ENCODE measurements around the gene ACVR1C. TPM values are rescaled to one million over a fixed set of nuclear protein-coding genes. Genes with fewer than 3 reads are reported as not detected.

The ACVR1C gene
- total RNA-seq, 1 donor from 2014 or later = 0.20 TPM

- no peak overlapping the region for H3K4me3 Mint-ChIP-seq
- H3K4me1 Mint-ChIP-seq = peaks cover 41% of the 10 kb centered on the region
- CTCF ChIA-PET = interaction anchor here (1.5 to 3.0 kb wide), 4 partner anchors 10 to 177 kb away, joined by 3 to 12 read pairs (median 6); no protein-coding TSS in a partner anchor
- no peak overlapping the region for H3K27ac Mint-ChIP-seq
- ATAC-seq (ENCODE audit: low read depth) (no peak), DNase-seq (no peak)
- no peaks in the 10 kb centered on the region for H3K36me3 Mint-ChIP-seq (ENCODE audit: low read depth)
- no peak for TF ChIP-seq CTCF (IDR thresholded peaks at IDR 0.05)
- H3K9me3 Mint-ChIP-seq = peaks cover 18% of the 10 kb centered on the region
- POLR2A ChIA-PET = interaction anchor here (1.1 kb wide), 1 partner anchor 12 kb away, joined by 3 read pairs; no protein-coding TSS in a partner anchor
- intact Hi-C loops (cut with micrococcal nuclease) = no loop called here
- H3K27me3 Mint-ChIP-seq = peaks cover 2% of the 10 kb centered on the region
Observed at GRCh38 chr2:157504623-157505022, 124.0 kb downstream of the ACVR1C start.

GRCh38 chr2:157501026-157501425 is 127.6 kb downstream of the ACVR1C start:
- DNase-seq = no peak
- Mint-ChIP-seq H3K4me3 (no peak overlapping the region), H3K27me3 (no peaks in the 10 kb centered on the region), H3K4me1 (peaks cover 36% of the 10 kb centered on the region), H3K36me3 (ENCODE audit: low read depth) (no peaks in the 10 kb centered on the region), H3K27ac (peak overlapping the region; percentile 72), H3K9me3 (peaks cover 15% of the 10 kb centered on the region)
- CTCF ChIA-PET = interaction anchor here (0.7 kb wide), 1 partner anchor 199 kb away, joined by 3 read pairs; no protein-coding TSS in a partner anchor
- intact Hi-C loops (cut with micrococcal nuclease) = no loop called here
- POLR2A ChIA-PET = interaction anchor here (0.6 to 1.0 kb wide), 2 partner anchors 57 to 1260 kb away, joined by 3 to 6 read pairs; partner anchors contain the start of gene CYTIP
- TF ChIP-seq CTCF (IDR thresholded peaks at IDR 0.05) = no peak
- ATAC-seq (ENCODE audit: low read depth) = peak; percentile 34

- intact Hi-C loops (cut with micrococcal nuclease) = no loop called here
- peaks cover 36% of the 10 kb centered on the region for H3K4me1 Mint-ChIP-seq
- no peaks in the 10 kb centered on the region for H3K27me3 Mint-ChIP-seq
- H3K36me3 Mint-ChIP-seq (ENCODE audit: low read depth) = no peaks in the 10 kb centered on the region
- DNase-seq = no peak
- CTCF ChIA-PET = no interaction called here
- no peak overlapping the region for H3K4me3 Mint-ChIP-seq
- H3K9me3 Mint-ChIP-seq = peaks cover 10% of the 10 kb centered on the region
- TF ChIP-seq CTCF (IDR thresholded peaks at IDR 0.05) = no peak
- H3K27ac Mint-ChIP-seq = no peak overlapping the region
- ATAC-seq (ENCODE audit: low read depth) = no peak
- POLR2A ChIA-PET = interaction anchor here (1.0 kb wide), 1 partner anchor 57 kb away, joined by 6 read pairs; the partner anchor contains the start of gene CYTIP
Observed at GRCh38 chr2:157500334-157500733, 128.3 kb downstream of the ACVR1C start.

GRCh38 chr2:157498483-157498882 is 130.2 kb downstream of the ACVR1C start:
- H3K4me3 Mint-ChIP-seq = no peak overlapping the region

More at GRCh38 chr2:157498483-157498882, 130.2 kb downstream of the ACVR1C start:
- DNase-seq = no peak
- intact Hi-C loops (cut with micrococcal nuclease) = loop anchor here (10.0 kb wide), 1 partner anchor 696 kb away; no protein-coding TSS in a partner anchor
- H3K4me1 Mint-ChIP-seq = peaks cover 34% of the 10 kb centered on the region
- no peak for TF ChIP-seq CTCF (IDR thresholded peaks at IDR 0.05)
- H3K27me3 Mint-ChIP-seq = no peaks in the 10 kb centered on the region
- POLR2A ChIA-PET = no interaction called here
- no peak overlapping the region for H3K27ac Mint-ChIP-seq
- no peaks in the 10 kb centered on the region for H3K36me3 Mint-ChIP-seq (ENCODE audit: low read depth)
- CTCF ChIA-PET = interaction anchor here (0.5 to 2.4 kb wide), 5 partner anchors 99 to 401 kb away, joined by 3 to 17 read pairs (median 8); no protein-coding TSS in a partner anchor
- peaks cover 10% of the 10 kb centered on the region for H3K9me3 Mint-ChIP-seq
- no peak for ATAC-seq (ENCODE audit: low read depth)
